Measurements from ENCODE around the gene LRMDA. TPM values are rescaled to one million over a fixed set of nuclear protein-coding genes. Genes with fewer than 3 reads are reported as not detected.

Gene LRMDA
- total RNA-seq, 1 donor from 2014 or later = 7.3 TPM

- no peaks in the 10 kb centered on the region for H3K9me3 ChIP-seq (ENCODE audit: control insufficient read depth in 3 of 3, low read length in 3 of 3)
- H3K27me3 ChIP-seq (ENCODE audit: control insufficient read depth in 3 of 3, insufficient read depth in 3 of 3, low read length in 3 of 3) = no peaks in the 10 kb centered on the region
- H3K36me3 ChIP-seq (ENCODE audit: control insufficient read depth in 3 of 3, insufficient read depth in 3 of 3, low read length in 3 of 3) = no peaks in the 10 kb centered on the region
- H3K4me1 ChIP-seq (ENCODE audit: control insufficient read depth in 3 of 3, insufficient read depth in 3 of 3, low read length in 3 of 3) = no peaks in the 10 kb centered on the region
- H3K9ac ChIP-seq (ENCODE audit: low read depth in 1 of 3, low read length in 3 of 3) = no peak overlapping the region
- no peak overlapping the region for H3K27ac ChIP-seq (ENCODE audit: low read depth, low read length)
- H3K4me3 ChIP-seq (ENCODE audit: low read length in 3 of 3) = no peak overlapping the region
These were observed 434.2 kb downstream of the LRMDA start for GRCh38 chr10:75865413-75866299.

GRCh38 chr10:75866300-75866625 lies 434.8 kb downstream of the LRMDA start:
- H3K27ac ChIP-seq (ENCODE audit: low read depth, low read length) = no peak overlapping the region
- H3K27me3 ChIP-seq (ENCODE audit: control insufficient read depth in 3 of 3, insufficient read depth in 3 of 3, low read length in 3 of 3) = no peaks in the 10 kb centered on the region
- H3K36me3 ChIP-seq (ENCODE audit: control insufficient read depth in 3 of 3, insufficient read depth in 3 of 3, low read length in 3 of 3) = no peaks in the 10 kb centered on the region
- no peak overlapping the region for H3K9ac ChIP-seq (ENCODE audit: low read depth in 1 of 3, low read length in 3 of 3)
- no peaks in the 10 kb centered on the region for H3K9me3 ChIP-seq (ENCODE audit: control insufficient read depth in 3 of 3, low read length in 3 of 3)
- H3K4me3 ChIP-seq (ENCODE audit: low read length in 3 of 3) = no peak overlapping the region
- H3K4me1 ChIP-seq (ENCODE audit: control insufficient read depth in 3 of 3, insufficient read depth in 3 of 3, low read length in 3 of 3) = no peaks in the 10 kb centered on the region

GRCh38 chr10:75866731-75867130 lies 435.3 kb downstream of the LRMDA start:
- no peaks in the 10 kb centered on the region for H3K4me1 ChIP-seq (ENCODE audit: control insufficient read depth in 3 of 3, insufficient read depth in 3 of 3, low read length in 3 of 3)

GRCh38 chr10:75868574-75868973 lies 437.1 kb downstream of the LRMDA start:
- Histone ChIP-seq H3K4me3 (ENCODE audit: low read length in 3 of 3) (no peak overlapping the region), H3K27me3 (ENCODE audit: control insufficient read depth in 3 of 3, insufficient read depth in 3 of 3, low read length in 3 of 3) (no peaks in the 10 kb centered on the region), H3K9me3 (ENCODE audit: control insufficient read depth in 3 of 3, low read length in 3 of 3) (no peaks in the 10 kb centered on the region), H3K4me1 (ENCODE audit: control insufficient read depth in 3 of 3, insufficient read depth in 3 of 3, low read length in 3 of 3) (no peaks in the 10 kb centered on the region), H3K27ac (ENCODE audit: low read depth, low read length) (no peak overlapping the region), H3K36me3 (ENCODE audit: control insufficient read depth in 3 of 3, insufficient read depth in 3 of 3, low read length in 3 of 3) (no peaks in the 10 kb centered on the region), H3K9ac (ENCODE audit: low read depth in 1 of 3, low read length in 3 of 3) (no peak overlapping the region)

More at GRCh38 chr10:75866731-75867130, 435.3 kb downstream of the LRMDA start:
- Histone ChIP-seq H3K36me3 (ENCODE audit: control insufficient read depth in 3 of 3, insufficient read depth in 3 of 3, low read length in 3 of 3) (no peaks in the 10 kb centered on the region), H3K4me3 (ENCODE audit: low read length in 3 of 3) (no peak overlapping the region), H3K27ac (ENCODE audit: low read depth, low read length) (no peak overlapping the region), H3K27me3 (ENCODE audit: control insufficient read depth in 3 of 3, insufficient read depth in 3 of 3, low read length in 3 of 3) (no peaks in the 10 kb centered on the region), H3K9ac (ENCODE audit: low read depth in 1 of 3, low read length in 3 of 3) (no peak overlapping the region), H3K9me3 (ENCODE audit: control insufficient read depth in 3 of 3, low read length in 3 of 3) (no peaks in the 10 kb centered on the region)

DNA sequence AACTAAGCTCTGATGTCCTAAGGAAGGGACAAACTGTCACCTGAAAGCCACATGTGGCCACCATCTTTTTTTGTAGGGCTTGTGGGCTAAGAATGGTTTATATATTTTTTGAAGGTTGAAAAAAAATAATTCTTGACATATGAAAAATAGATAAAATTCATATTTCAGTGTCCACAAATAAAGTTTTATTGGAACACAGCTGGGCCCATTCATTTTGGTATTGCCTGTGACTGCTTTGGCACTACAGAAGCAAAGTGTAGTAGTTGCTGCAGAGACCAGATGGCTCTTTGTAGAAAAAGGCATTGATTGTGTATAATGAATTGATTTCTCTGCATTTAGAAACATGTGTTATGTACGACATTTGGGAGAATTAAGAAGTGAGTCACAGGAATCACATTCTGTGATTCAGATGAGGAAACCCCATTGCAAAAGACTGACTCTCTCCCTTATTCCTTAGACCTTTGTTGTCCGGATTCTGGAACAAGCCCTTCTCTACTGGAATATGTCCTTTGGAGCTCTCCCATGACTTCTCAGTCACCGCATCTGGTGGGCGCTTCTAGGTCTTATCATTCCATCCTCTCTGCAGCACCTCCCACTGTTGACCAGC lies 438.7 kb downstream of the LRMDA start:
- H3K27me3 ChIP-seq (ENCODE audit: control insufficient read depth in 3 of 3, insufficient read depth in 3 of 3, low read length in 3 of 3) = no peaks in the 10 kb centered on the region
- H3K4me3 ChIP-seq (ENCODE audit: low read length in 3 of 3) = no peak overlapping the region
- no peaks in the 10 kb centered on the region for H3K9me3 ChIP-seq (ENCODE audit: control insufficient read depth in 3 of 3, low read length in 3 of 3)
- H3K36me3 ChIP-seq (ENCODE audit: control insufficient read depth in 3 of 3, insufficient read depth in 3 of 3, low read length in 3 of 3) = no peaks in the 10 kb centered on the region
- H3K9ac ChIP-seq (ENCODE audit: low read depth in 1 of 3, low read length in 3 of 3) = no peak overlapping the region
- no peaks in the 10 kb centered on the region for H3K4me1 ChIP-seq (ENCODE audit: control insufficient read depth in 3 of 3, insufficient read depth in 3 of 3, low read length in 3 of 3)
- no peak overlapping the region for H3K27ac ChIP-seq (ENCODE audit: low read depth, low read length)

- no peak overlapping the region for H3K27ac ChIP-seq (ENCODE audit: low read depth, low read length)
- no peak overlapping the region for H3K4me3 ChIP-seq (ENCODE audit: low read length in 3 of 3)
- no peaks in the 10 kb centered on the region for H3K36me3 ChIP-seq (ENCODE audit: control insufficient read depth in 3 of 3, insufficient read depth in 3 of 3, low read length in 3 of 3)
- H3K9me3 ChIP-seq (ENCODE audit: control insufficient read depth in 3 of 3, low read length in 3 of 3) = no peaks in the 10 kb centered on the region
- H3K9ac ChIP-seq (ENCODE audit: low read depth in 1 of 3, low read length in 3 of 3) = no peak overlapping the region
- peaks cover 0 to 5% (median 4%) of the 10 kb centered on the region in 3 donors for H3K27me3 ChIP-seq (ENCODE audit: control insufficient read depth in 3 of 3, insufficient read depth in 3 of 3, low read length in 3 of 3)
- no peaks in the 10 kb centered on the region for H3K4me1 ChIP-seq (ENCODE audit: control insufficient read depth in 3 of 3, insufficient read depth in 3 of 3, low read length in 3 of 3)
These were observed 444.3 kb downstream of the LRMDA start for GRCh38 chr10:75875740-75876139.

DNA sequence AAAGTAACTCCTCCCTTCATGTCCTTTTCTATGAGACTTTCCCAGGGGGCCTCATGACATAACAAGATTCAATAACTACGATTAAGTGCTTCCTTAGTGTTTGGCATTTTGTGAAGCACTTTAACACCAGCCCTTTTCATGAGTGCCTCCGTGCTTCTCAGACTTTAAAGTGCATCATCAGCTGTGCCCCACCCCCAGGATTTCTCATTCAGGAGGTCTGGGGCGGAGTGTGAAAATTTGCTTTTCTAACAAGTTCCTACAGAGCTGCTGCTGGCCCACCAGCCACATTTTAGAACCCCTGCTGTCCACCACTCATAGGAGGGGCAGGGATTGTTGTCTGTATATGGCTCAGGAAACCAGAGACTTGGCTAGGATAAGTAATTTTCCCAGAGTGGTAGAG lies 445.3 kb downstream of the LRMDA start:
- Histone ChIP-seq H3K27me3 (ENCODE audit: control insufficient read depth in 3 of 3, insufficient read depth in 3 of 3, low read length in 3 of 3) (peaks cover 0 to 5% (median 4%) of the 10 kb centered on the region in 3 donors), H3K4me3 (ENCODE audit: low read length in 3 of 3) (no peak overlapping the region), H3K27ac (ENCODE audit: low read depth, low read length) (no peak overlapping the region), H3K36me3 (ENCODE audit: control insufficient read depth in 3 of 3, insufficient read depth in 3 of 3, low read length in 3 of 3) (no peaks in the 10 kb centered on the region), H3K4me1 (ENCODE audit: control insufficient read depth in 3 of 3, insufficient read depth in 3 of 3, low read length in 3 of 3) (no peaks in the 10 kb centered on the region), H3K9ac (ENCODE audit: low read depth in 1 of 3, low read length in 3 of 3) (no peak overlapping the region), H3K9me3 (ENCODE audit: control insufficient read depth in 3 of 3, low read length in 3 of 3) (no peaks in the 10 kb centered on the region)

DNA sequence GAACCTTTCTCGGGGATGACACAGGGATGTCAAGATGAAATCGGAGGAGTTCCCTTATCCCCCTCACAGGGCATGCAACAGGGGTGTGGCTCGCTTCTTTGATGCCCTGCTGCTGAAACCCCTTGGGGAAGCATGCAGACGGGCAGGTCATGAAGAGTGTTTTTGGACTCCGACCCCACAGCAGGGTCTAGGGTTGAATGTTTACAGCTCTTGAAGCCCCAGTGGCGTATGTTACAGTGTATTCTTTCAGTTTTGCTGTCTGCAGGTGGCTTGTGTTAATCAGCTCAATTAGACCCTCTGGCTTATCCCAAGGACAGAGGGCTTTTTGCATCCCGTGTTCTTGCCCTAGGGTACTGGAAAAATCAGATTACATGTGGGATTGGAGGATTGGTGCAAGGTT lies 446.5 kb downstream of the LRMDA start:
- Histone ChIP-seq H3K36me3 (ENCODE audit: control insufficient read depth in 3 of 3, insufficient read depth in 3 of 3, low read length in 3 of 3) (no peaks in the 10 kb centered on the region), H3K9ac (ENCODE audit: low read depth in 1 of 3, low read length in 3 of 3) (no peak overlapping the region), H3K27me3 (ENCODE audit: control insufficient read depth in 3 of 3, insufficient read depth in 3 of 3, low read length in 3 of 3) (peaks cover 0 to 5% (median 4%) of the 10 kb centered on the region in 3 donors), H3K4me3 (ENCODE audit: low read length in 3 of 3) (no peak overlapping the region), H3K27ac (ENCODE audit: low read depth, low read length) (no peak overlapping the region), H3K4me1 (ENCODE audit: control insufficient read depth in 3 of 3, insufficient read depth in 3 of 3, low read length in 3 of 3) (no peaks in the 10 kb centered on the region), H3K9me3 (ENCODE audit: control insufficient read depth in 3 of 3, low read length in 3 of 3) (no peaks in the 10 kb centered on the region)

- Histone ChIP-seq H3K36me3 (ENCODE audit: control insufficient read depth in 3 of 3, insufficient read depth in 3 of 3, low read length in 3 of 3) (no peaks in the 10 kb centered on the region), H3K27me3 (ENCODE audit: control insufficient read depth in 3 of 3, insufficient read depth in 3 of 3, low read length in 3 of 3) (peaks cover 0 to 5% (median 4%) of the 10 kb centered on the region in 3 donors), H3K4me1 (ENCODE audit: control insufficient read depth in 3 of 3, insufficient read depth in 3 of 3, low read length in 3 of 3) (no peaks in the 10 kb centered on the region), H3K27ac (ENCODE audit: low read depth, low read length) (no peak overlapping the region), H3K4me3 (ENCODE audit: low read length in 3 of 3) (no peak overlapping the region), H3K9ac (ENCODE audit: low read depth in 1 of 3, low read length in 3 of 3) (no peak overlapping the region), H3K9me3 (ENCODE audit: control insufficient read depth in 3 of 3, low read length in 3 of 3) (no peaks in the 10 kb centered on the region)
These were observed 447.2 kb downstream of the LRMDA start for GRCh38 chr10:75878586-75878985.

DNA sequence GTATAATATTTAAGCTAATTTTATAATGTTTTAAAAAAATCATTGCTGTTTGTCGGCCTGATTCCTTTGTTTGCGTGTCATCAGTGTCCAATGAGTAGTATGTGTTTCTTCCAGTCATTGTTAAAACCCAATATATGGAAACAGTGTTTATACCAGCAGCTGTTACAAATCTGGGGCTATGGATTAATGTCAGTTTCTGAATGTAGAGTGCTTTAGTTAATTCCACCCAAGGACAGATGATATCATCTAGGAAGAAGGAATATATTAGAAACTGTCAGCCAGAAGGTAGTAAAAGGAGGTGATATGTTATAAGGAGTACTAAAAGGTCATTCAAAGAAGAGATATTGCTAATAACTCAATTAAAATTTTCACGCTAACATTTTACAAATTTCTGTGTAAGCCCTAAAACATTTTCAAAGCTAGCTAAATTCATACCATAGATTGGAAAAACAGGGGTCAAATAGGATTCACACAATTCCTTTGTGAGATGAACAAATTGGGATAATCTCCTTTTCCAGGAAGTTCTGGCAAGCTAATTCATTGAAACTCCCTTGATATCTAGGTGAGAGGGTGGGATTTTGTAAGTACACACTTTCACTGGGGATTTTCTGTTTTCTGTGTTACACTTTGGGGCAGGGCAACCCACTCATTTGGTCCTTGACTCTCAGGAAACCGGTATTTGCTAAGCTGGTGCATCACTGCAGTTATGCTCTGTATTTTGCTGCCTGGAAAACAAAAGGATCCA lies 448.8 kb downstream of the LRMDA start:
- Histone ChIP-seq H3K9ac (ENCODE audit: low read depth in 1 of 3, low read length in 3 of 3) (no peak overlapping the region), H3K9me3 (ENCODE audit: control insufficient read depth in 3 of 3, low read length in 3 of 3) (no peaks in the 10 kb centered on the region), H3K4me3 (ENCODE audit: low read length in 3 of 3) (no peak overlapping the region), H3K4me1 (ENCODE audit: control insufficient read depth in 3 of 3, insufficient read depth in 3 of 3, low read length in 3 of 3) (no peaks in the 10 kb centered on the region), H3K27me3 (ENCODE audit: control insufficient read depth in 3 of 3, insufficient read depth in 3 of 3, low read length in 3 of 3) (peaks cover 0 to 5% (median 4%) of the 10 kb centered on the region in 3 donors), H3K36me3 (ENCODE audit: control insufficient read depth in 3 of 3, insufficient read depth in 3 of 3, low read length in 3 of 3) (no peaks in the 10 kb centered on the region), H3K27ac (ENCODE audit: low read depth, low read length) (no peak overlapping the region)
